GM23248 (cell line): ENCODE results near the gene SPATS2L. TPM values are rescaled to one million over a fixed set of nuclear protein-coding genes. Genes with fewer than 3 reads are reported as not detected.
A peak's percentile ranks its signal among the peaks of the same experiment; 100 is the strongest.

ENCODE experiments used
- DNase-seq: peaks from one replicate; pipeline ENCODE4 v3.0.0-alpha.2; 2015
- H2AFZ ChIP-seq: fragments of 200-600 bp; sonication (generic); 2 replicates; pipeline ENCODE4 v1.6.1; 2016; ENCODE audit warnings: antibody characterized with exemption
- H3F3A ChIP-seq: fragments of 200-600 bp; sonication (generic); 2 replicates; pipeline ENCODE4 v1.6.1; 2016; ENCODE audit warnings: mild to moderate bottlenecking, antibody characterized with exemption, mixed run types; ENCODE audit not compliant: insufficient read depth
- H3K27ac ChIP-seq: fragments of 200-600 bp; sonication (generic); 2 replicates; pipeline ENCODE4 v1.5.1; 2016; ENCODE audit warnings: mild to moderate bottlenecking
- H3K27me3 ChIP-seq: fragments of 200-600 bp; sonication (generic); replicated peaks from 2 replicates; pipeline ENCODE4 v1.6.1; 2016; ENCODE audit warnings: mild to moderate bottlenecking; ENCODE audit not compliant: insufficient read depth
- H3K36me3 ChIP-seq: fragments of 200-600 bp; sonication (generic); 2 replicates; pipeline ENCODE4 v1.6.1; 2016; ENCODE audit warnings: low read depth, mild to moderate bottlenecking
- H3K4me1 ChIP-seq: fragments of 200-600 bp; sonication (generic); 2 replicates; pipeline ENCODE4 v1.6.1; 2016; ENCODE audit warnings: mild to moderate bottlenecking; ENCODE audit not compliant: insufficient read depth
- H3K4me2 ChIP-seq: fragments of 200-600 bp; sonication (generic); one replicate; pipeline ENCODE4 v1.6.1; 2016; ENCODE audit warnings: mild to moderate bottlenecking; ENCODE audit not compliant: unreplicated experiment
- H3K4me3 ChIP-seq: fragments of 200-600 bp; sonication (generic); 2 replicates; pipeline ENCODE4 v1.5.1; 2016; ENCODE audit warnings: mild to moderate bottlenecking
- H3K79me2 ChIP-seq: fragments of 200-600 bp; sonication (generic); 2 replicates; pipeline ENCODE4 v1.6.1; 2016; ENCODE audit warnings: mild to moderate bottlenecking; ENCODE audit not compliant: insufficient read depth
- H3K9ac ChIP-seq: fragments of 200-600 bp; sonication (generic); 2 replicates; pipeline ENCODE4 v1.6.1; 2016; ENCODE audit warnings: mild to moderate bottlenecking
- H3K9me2 ChIP-seq: fragments of 200-600 bp; sonication (generic); 2 replicates; pipeline ENCODE4 v1.6.1; 2016; ENCODE audit warnings: mixed run types, mild to moderate bottlenecking, moderate library complexity; ENCODE audit not compliant: insufficient read depth
- H3K9me3 ChIP-seq: fragments of 200-600 bp; sonication (generic); one replicate; pipeline ENCODE4 v1.6.1; 2017; ENCODE audit warnings: low read depth
- H4K20me1 ChIP-seq: fragments of 200-600 bp; sonication (generic); 2 replicates; pipeline ENCODE4 v1.6.0; 2016; ENCODE audit not compliant: insufficient read depth
- EZH2 ChIP-seq: fragments of 200-600 bp; sonication (generic); IDR thresholded peaks from 2 replicates; pipeline ENCODE4 v1.6.1; 2018; ENCODE audit warnings: antibody characterized with exemption, mild to moderate bottlenecking; ENCODE audit not compliant: insufficient read depth, poor library complexity, severe bottlenecking
- EZH2phosphoT487 ChIP-seq: fragments of 200-600 bp; sonication (generic); IDR thresholded peaks from 2 replicates; pipeline ENCODE4 v1.6.1; 2018; ENCODE audit warnings: antibody characterized with exemption, moderate library complexity, mild to moderate bottlenecking, low read depth; ENCODE audit not compliant: insufficient read depth
- WGBS, 2 experiments: methylation state at CpG; one replicate each; pipeline ENCODE4 v1.1.6; 2015 to 2017; ENCODE audit warnings: low lambda C conversion rate in 2 of 2, low coverage in 1 of 2; ENCODE audit errors: missing lambda C conversion rate in 2 of 2; 5-methylcytosine and 5-hydroxymethylcytosine counted together
- in situ Hi-C: fragments of 300-500 bp; cut with MboI; formaldehyde crosslinking; loops from 2 replicates; pipeline ENCODE4 v1.15.0; 2020
- polyA plus RNA-seq: library from polyadenylated mRNA; unstranded; fragments of >200 nt; fragmentation: Nextera tagmentation; extraction: Ambion mirVana; gene quantifications from 2 replicates; pipeline ENCODE4 v1.2.1, GENCODE V29; 2016
- total RNA-seq: library from RNA; depleted of rRNA; stranded (reverse); fragments of >200 nt; shearing (Covaris generic); gene quantifications from 2 replicates; pipeline ENCODE4 v1.2.3, GENCODE V29; 2014

Gene SPATS2L
- total and polyA plus RNA-seq, 2 experiments from 2014 or later = 78.3 to 128 TPM

- Histone ChIP-seq H3K4me1 (peaks cover 32% of the 10 kb centered on the region), H3K9ac (no peak overlapping the region), H3K9me3 (no peaks in the 10 kb centered on the region), H3K27me3 (no peaks in the 10 kb centered on the region), H3K27ac (no peak overlapping the region), H3K36me3 (no peaks in the 10 kb centered on the region), H2AFZ (no peak overlapping the region), H3K9me2 (no peaks in the 10 kb centered on the region), H3K4me3 (no peak overlapping the region), H3F3A (0 out of 2 replicates have a peak, but pooled peaks cover 3% of the 10 kb centered on the region), H3K4me2 (no peak overlapping the region), H4K20me1 (no peaks in the 10 kb centered on the region), H3K79me2 (peaks cover 99% of the 10 kb centered on the region)
- 97 to 100% methylated on average over 5 of the region's 5 CpGs for WGBS, 2 experiments
- TF ChIP-seq EZH2 = no peak
- TF ChIP-seq EZH2phosphoT487 = no peak
- in situ Hi-C loops = no loop called here
- no peak for DNase-seq
Observed at GRCh38 chr2:200373973-200374416, 67.5 kb downstream of the SPATS2L start.

GRCh38 chr2:200376513-200377354, 70.2 kb downstream of the SPATS2L start:
- H3K4me1 ChIP-seq = peaks cover 58% of the 10 kb centered on the region
- in situ Hi-C loops = no loop called here
- no peak overlapping the region for H2AFZ ChIP-seq
- no peaks in the 10 kb centered on the region for H3K9me2 ChIP-seq
- DNase-seq = no peak
- no peak overlapping the region for H3K27ac ChIP-seq
- no peak overlapping the region for H3K4me2 ChIP-seq
- no peak overlapping the region for H3K9ac ChIP-seq
- TF ChIP-seq EZH2 (no peak), EZH2phosphoT487 (no peak)
- 94 to 95% methylated on average over 15 of the region's 15 CpGs for WGBS, 2 experiments
- no peak overlapping the region for H3K4me3 ChIP-seq
- no peaks in the 10 kb centered on the region for H3K9me3 ChIP-seq
- H3K27me3 ChIP-seq = no peaks in the 10 kb centered on the region
- H4K20me1 ChIP-seq = no peaks in the 10 kb centered on the region
- peaks cover 23% of the 10 kb centered on the region for H3F3A ChIP-seq
- peaks cover 94% of the 10 kb centered on the region for H3K79me2 ChIP-seq
- H3K36me3 ChIP-seq = no peaks in the 10 kb centered on the region

GRCh38 chr2:200377355-200378336, 71.2 kb downstream of the SPATS2L start:
- H3K4me1 ChIP-seq = peaks cover 58% of the 10 kb centered on the region
- H3F3A ChIP-seq = peaks cover 23% of the 10 kb centered on the region
- no peak overlapping the region for H2AFZ ChIP-seq
- H3K79me2 ChIP-seq = peaks cover 94% of the 10 kb centered on the region
- peak overlapping the region; percentile 47 for H3K9ac ChIP-seq
- peak overlapping the region; percentile 25 for H3K4me2 ChIP-seq
- H3K9me3 ChIP-seq = no peaks in the 10 kb centered on the region
- peak overlapping the region; percentile 55 for H3K27ac ChIP-seq
- in situ Hi-C loops = no loop called here
- H3K4me3 ChIP-seq = no peak overlapping the region
- no peaks in the 10 kb centered on the region for H3K9me2 ChIP-seq
- TF ChIP-seq EZH2 = no peak
- no peak for TF ChIP-seq EZH2phosphoT487
- H3K27me3 ChIP-seq = no peaks in the 10 kb centered on the region
- DNase-seq = no peak
- H3K36me3 ChIP-seq = no peaks in the 10 kb centered on the region
- 79 to 87% methylated on average over 5 of the region's 5 CpGs for WGBS, 2 experiments
- H4K20me1 ChIP-seq = no peaks in the 10 kb centered on the region

GRCh38 chr2:200378652-200379290, 72.3 kb downstream of the SPATS2L start:
- no peak for TF ChIP-seq EZH2
- TF ChIP-seq EZH2phosphoT487 = no peak
- Histone ChIP-seq H3K4me2 (peak overlapping the region; percentile 25), H3K79me2 (peaks cover 94% of the 10 kb centered on the region), H3K27ac (peak overlapping the region; percentile 55), H3K9ac (peak overlapping the region; percentile 47), H3K9me2 (no peaks in the 10 kb centered on the region), H3K4me1 (peaks cover 55% of the 10 kb centered on the region), H3K9me3 (no peaks in the 10 kb centered on the region), H2AFZ (no peak overlapping the region), H3K27me3 (no peaks in the 10 kb centered on the region), H4K20me1 (no peaks in the 10 kb centered on the region), H3F3A (peaks cover 23% of the 10 kb centered on the region), H3K36me3 (no peaks in the 10 kb centered on the region), H3K4me3 (no peak overlapping the region)
- DNase-seq = peak; percentile 48
- in situ Hi-C loops = no loop called here
- WGBS, 2 experiments = 70 to 71% methylated on average over 7 of the region's 7 CpGs
